ENCODE data around the gene STAT3.

Gene STAT3

GRCh38 chr17:42266918-42267766, 121.1 kb downstream of the STAT3 start:
- TF ChIP-seq REST (IDR thresholded peaks at IDR 0.05; ENCODE audit: low read depth) (no peak), TEAD4 (IDR thresholded peaks at IDR 0.05) (no peak), TAF1 (IDR thresholded peaks at IDR 0.05; ENCODE audit: low read depth) (no peak), FOXM1 (IDR thresholded peaks at IDR 0.05; ENCODE audit: borderline replicate concordance, low read depth) (no peak), YY1 (IDR thresholded peaks at IDR 0.05; ENCODE audit: low read depth) (no peak), EP300 (IDR thresholded peaks at IDR 0.05; ENCODE audit: borderline replicate concordance) (no peak)

GRCh38 chr17:42266462-42266861, 121.8 kb downstream of the STAT3 start:
- TF ChIP-seq FOXM1 (IDR thresholded peaks at IDR 0.05; ENCODE audit: borderline replicate concordance, low read depth) (no peak), MAX (IDR thresholded peaks at IDR 0.05) (no peak), CEBPB (IDR thresholded peaks at IDR 0.05) (no peak), YY1 (IDR thresholded peaks at IDR 0.05; ENCODE audit: low read depth) (no peak), REST (IDR thresholded peaks at IDR 0.05; ENCODE audit: low read depth) (no peak)

Data from Ishikawa (cell line).